IMR-90 (cell line): ENCODE results near the gene OSM.

ENCODE experiments used
- BHLHE40 ChIP-seq: fragments of 150-350 bp; IDR thresholded peaks from 2 replicates; pipeline ENCODE4 v1.6.1; 2016; ENCODE audit warnings: mild to moderate bottlenecking, low read depth, low read length
- CTCF ChIP-seq: conservative IDR thresholded peaks from 2 replicates; pipeline ENCODE4 v1.5.1; 2012; ENCODE audit warnings: mild to moderate bottlenecking, low read depth, low read length, improper control_type of control experiment
- FOS ChIP-seq: fragments of 150-350 bp; IDR thresholded peaks from 2 replicates; pipeline ENCODE4 v1.6.1; 2016; ENCODE audit warnings: low read depth, low read length
- MAFK ChIP-seq: IDR thresholded peaks from 2 replicates; pipeline ENCODE4 v1.6.1; 2012; ENCODE audit warnings: low read depth, low read length, improper control_type of control experiment
- MAZ ChIP-seq: IDR thresholded peaks from 2 replicates; pipeline ENCODE4 v1.6.1; 2012; ENCODE audit warnings: low read depth, mild to moderate bottlenecking, low read length, improper control_type of control experiment, moderate library complexity, borderline replicate concordance
- MXI1 ChIP-seq: IDR thresholded peaks from 2 replicates; pipeline ENCODE4 v1.6.1; 2012; ENCODE audit warnings: low read depth, mild to moderate bottlenecking, low read length, moderate library complexity, borderline replicate concordance
- POLR2A ChIP-seq: IDR thresholded peaks from 2 replicates; pipeline ENCODE4 v1.6.1; 2012; ENCODE audit warnings: mild to moderate bottlenecking, low read depth, low read length
- RAD21 ChIP-seq: IDR thresholded peaks from 2 replicates; pipeline ENCODE4 v1.6.1; 2012; ENCODE audit warnings: low read length, improper control_type of control experiment
- RFX5 ChIP-seq: IDR thresholded peaks from 2 replicates; pipeline ENCODE4 v1.8.0; 2012; ENCODE audit warnings: low read depth, mild to moderate bottlenecking, low read length, moderate library complexity
- SMC3 ChIP-seq: fragments of 150-350 bp; IDR thresholded peaks from 2 replicates; pipeline ENCODE4 v1.6.1; 2016; ENCODE audit warnings: low read depth, mild to moderate bottlenecking, antibody characterized with exemption, low read length, moderate library complexity
- TF ChIP-seq, protein P1 (sequence below): fragments of 150-350 bp; IDR thresholded peaks from 2 replicates; pipeline ENCODE4 v1.6.1; 2017; ENCODE audit warnings: mild to moderate bottlenecking, antibody characterized with exemption, low read length, low read depth

GRCh38 chr22:30285846-30286200, 19.2 kb upstream of the OSM start:
- TF ChIP-seq RAD21 (no peak), MXI1 (no peak), POLR2A (no peak), CTCF (no peak), BHLHE40 (no peak), FOS (no peak), MAFK (no peak), SMC3 (no peak), RFX5 (no peak), MAZ (no peak)
- TF ChIP-seq, protein P1, sequence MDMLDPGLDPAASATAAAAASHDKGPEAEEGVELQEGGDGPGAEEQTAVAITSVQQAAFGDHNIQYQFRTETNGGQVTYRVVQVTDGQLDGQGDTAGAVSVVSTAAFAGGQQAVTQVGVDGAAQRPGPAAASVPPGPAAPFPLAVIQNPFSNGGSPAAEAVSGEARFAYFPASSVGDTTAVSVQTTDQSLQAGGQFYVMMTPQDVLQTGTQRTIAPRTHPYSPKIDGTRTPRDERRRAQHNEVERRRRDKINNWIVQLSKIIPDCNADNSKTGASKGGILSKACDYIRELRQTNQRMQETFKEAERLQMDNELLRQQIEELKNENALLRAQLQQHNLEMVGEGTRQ, result no peak
